Right ventricle myocardium superior (tissue), 1 donor: ENCODE measurements around the gene ETV3L. TPM values are rescaled to one million over a fixed set of nuclear protein-coding genes. Genes with fewer than 3 reads are reported as not detected.

Experiments used
- ATAC-seq: fragments of 200-7000 bp; cut with Tn5 transposase; one replicate; pipeline ENCODE4 v1.9.1; 2020; ENCODE audit warnings: mild to moderate bottlenecking; ENCODE audit not compliant: poor library complexity
- DNase-seq: peaks from one replicate; pipeline ENCODE4 v3.0.0-alpha.2; 2020
- intact Hi-C: fragments of 100-400 bp; cut with DNase I; formaldehyde crosslinking; loops from one replicate; pipeline ENCODE4 v1.11.2; 2022
- long read RNA-seq: library from polyadenylated mRNA; unstranded; transcript quantifications from one replicate; pipeline ENCODE4 v2.0.0, GENCODE V29; 2021
- total RNA-seq: library from RNA; stranded (reverse); fragmentation: NEBNext Ultra II Directional; extraction: Animal tissue kit (Norgen Biotek cat#: 25700); gene quantifications from one replicate; pipeline ENCODE4 v1.2.1, GENCODE V29; 2021
- donor health status: DM: no; HTN: yes; CAD: no; lungs with severe emphysema.

The ETV3L gene
- total RNA-seq: not detected
- long read RNA-seq: 0 reads

- intact Hi-C loops: no loop called here
- ATAC-seq (peak; percentile 61), DNase-seq (peak; percentile 66)
Observed at GRCh38 chr1:157099633-157100009, at the start of gene ETV3L. Gene ETV3L (minus strand): TSS chr1:157099808. CDS start chr1:157099523, 285 bp downstream.

- intact Hi-C loops: no loop called here
- no peak for DNase-seq
Observed at GRCh38 chr1:157147906-157148700, 48.5 kb upstream of the ETV3L start.

GRCh38 chr1:157147037-157147436 is 47.4 kb upstream of the ETV3L start:
- intact Hi-C loops: no loop called here
- ATAC-seq: no peak

More at GRCh38 chr1:157147906-157148700, 48.5 kb upstream of the ETV3L start:
- ATAC-seq: no peak

GRCh38 chr1:157146244-157146643 is 46.6 kb upstream of the ETV3L start:
- intact Hi-C loops: no loop called here
- ATAC-seq: no peak
- DNase-seq: no peak

More at GRCh38 chr1:157147037-157147436, 47.4 kb upstream of the ETV3L start:
- no peak for DNase-seq

GRCh38 chr1:157145076-157145475 is 45.5 kb upstream of the ETV3L start:
- intact Hi-C loops: no loop called here
- no peak for ATAC-seq
- DNase-seq: no peak

GRCh38 chr1:157144509-157144908 is 44.9 kb upstream of the ETV3L start:
- DNase-seq (no peak), ATAC-seq (no peak)
- intact Hi-C loops: no loop called here

GRCh38 chr1:157142765-157143423 is 43.3 kb upstream of the ETV3L start:
- intact Hi-C loops: no loop called here
- DNase-seq (no peak), ATAC-seq (no peak)

GRCh38 chr1:157142201-157142600 is 42.6 kb upstream of the ETV3L start:
- intact Hi-C loops: no loop called here
- ATAC-seq: no peak
- no peak for DNase-seq

- intact Hi-C loops: no loop called here
- no peak for DNase-seq
- no peak for ATAC-seq
Observed at GRCh38 chr1:157141212-157141855, 41.7 kb upstream of the ETV3L start.

- DNase-seq (no peak), ATAC-seq (no peak)
- intact Hi-C loops: no loop called here
Observed at GRCh38 chr1:157140063-157140588, 40.5 kb upstream of the ETV3L start.

- DNase-seq: no peak
- ATAC-seq: no peak
- intact Hi-C loops: no loop called here
Observed at GRCh38 chr1:157139052-157139715, 39.6 kb upstream of the ETV3L start.

GRCh38 chr1:157138220-157139051 is 38.8 kb upstream of the ETV3L start, which contains the start of gene ETV3:
Gene ETV3 (minus strand): TSS chr1:157138395. CDS start chr1:157136352, 2,043 bp downstream.
- DNase-seq (peak; percentile 92), ATAC-seq (peak; percentile 98)
- intact Hi-C loops: no loop called here

- ATAC-seq (peak; percentile 43), DNase-seq (no peak)
- intact Hi-C loops: no loop called here
Observed at GRCh38 chr1:157137408-157138219, 38.0 kb upstream of the ETV3L start.

- intact Hi-C loops: no loop called here
- DNase-seq: no peak
Observed at GRCh38 chr1:157137046-157137407, 37.4 kb upstream of the ETV3L start.

GRCh38 chr1:157136133-157136532 is 36.5 kb upstream of the ETV3L start:
- DNase-seq (no peak), ATAC-seq (no peak)
- intact Hi-C loops: no loop called here

More at GRCh38 chr1:157137046-157137407, 37.4 kb upstream of the ETV3L start:
- ATAC-seq: no peak

GRCh38 chr1:157135646-157136045 is 36.0 kb upstream of the ETV3L start:
- ATAC-seq: no peak
- intact Hi-C loops: no loop called here
- no peak for DNase-seq

- intact Hi-C loops: no loop called here
- ATAC-seq (no peak), DNase-seq (no peak)
Observed at GRCh38 chr1:157135070-157135469, 35.5 kb upstream of the ETV3L start.
